Measurements from ENCODE around the gene CDK15.

DNA sequence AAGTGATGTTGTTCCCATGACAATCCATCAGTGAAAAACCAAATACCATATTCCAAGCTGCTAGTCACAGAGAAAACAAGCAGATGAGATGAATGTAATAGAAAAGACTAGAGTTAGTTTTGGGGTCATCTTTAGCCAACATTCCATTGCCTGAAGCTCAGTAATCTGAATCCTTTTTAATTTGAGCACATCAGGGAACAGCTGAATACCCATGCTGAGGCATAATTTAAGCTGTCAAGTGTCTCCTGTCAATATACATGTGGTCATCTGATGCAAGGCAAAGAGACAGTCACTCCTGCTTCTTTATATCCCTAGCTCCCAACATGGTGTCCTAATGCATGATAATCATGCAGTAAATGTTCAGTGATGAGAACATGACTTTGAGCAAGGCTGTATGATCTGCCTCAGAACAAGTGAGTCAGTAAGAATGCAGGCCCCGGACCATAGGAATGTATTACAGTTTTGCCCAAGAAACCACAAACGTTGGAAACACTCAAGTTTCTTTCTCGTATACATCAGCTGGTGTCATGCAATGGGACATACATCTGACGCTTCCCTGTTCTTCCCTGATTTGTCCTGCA lies 48.0 kb downstream of the CDK15 start:
- TF ChIP-seq CTCF (IDR thresholded peaks at IDR 0.05; ENCODE audit: insufficient read depth, low read length, poor library complexity, severe bottlenecking) (no peak), EZH2phosphoT487 (conservative IDR thresholded peaks at IDR 0.05; ENCODE audit: low read length) (no peak)

Data from SU-DHL-6 (cell line).